K562 (cell line): ENCODE measurements around the gene ARMH1. TPM values are rescaled to one million over a fixed set of nuclear protein-coding genes. Genes with fewer than 3 reads are reported as not detected.

Source experiments
- CCNT2 ChIP-seq: IDR thresholded peaks from 2 replicates; pipeline ENCODE4 v1.6.1; 2011; ENCODE audit warnings: borderline replicate concordance, low read depth, mild to moderate bottlenecking, moderate library complexity, mixed read lengths, low read length; ENCODE audit not compliant: insufficient read length; ENCODE audit errors: extremely low read depth
- DEAF1 ChIP-seq: fragments of 450-650 bp; formaldehyde crosslinking; IDR thresholded peaks from 2 replicates; pipeline ENCODE4 v1.4.0; 2020; ENCODE audit warnings: mild to moderate bottlenecking, moderate library complexity
- FOXA1 ChIP-seq: fragments of 450-650 bp; IDR thresholded peaks from 2 replicates; pipeline ENCODE4 v1.6.1; 2016; ENCODE audit warnings: mild to moderate bottlenecking, borderline replicate concordance
- FOXM1 ChIP-seq, 2 experiments: fragments of 450-650 bp in 1 of 2; sonication (generic) in 1 of 2; formaldehyde crosslinking in 1 of 2; IDR thresholded peaks; 2 replicates each; pipeline versions ENCODE4 v1.6.1 to v1.9.0; 2017 to 2022; ENCODE audit warnings: low read depth in 2 of 2, mild to moderate bottlenecking in 2 of 2, missing genetic modification reagents in 1 of 2, moderate library complexity in 1 of 2
- HNRNPLL ChIP-seq: fragments of 200-400 bp; formaldehyde crosslinking; IDR thresholded peaks from 2 replicates; pipeline ENCODE4 v1.6.1; 2017; ENCODE audit warnings: low read length, low read depth, mild to moderate bottlenecking; ENCODE audit not compliant: poor library complexity, severe bottlenecking
- KLF1 ChIP-seq: fragments of 450-650 bp; IDR thresholded peaks from 2 replicates; pipeline ENCODE4 v1.6.1; 2016; ENCODE audit warnings: missing genetic modification characterization, missing compliant biosample characterization
- LCOR ChIP-seq: sonication (generic); formaldehyde crosslinking; IDR thresholded peaks from 2 replicates; pipeline ENCODE4 v1.8.0; 2022; ENCODE audit warnings: mild to moderate bottlenecking, missing genetic modification reagents
- MBD2 ChIP-seq: sonication (generic); IDR thresholded peaks from 2 replicates; pipeline ENCODE4 v1.6.1; 2016; ENCODE audit warnings: low read depth, borderline replicate concordance
- NCOA2 ChIP-seq, 2 experiments: fragments of 450-650 bp; IDR thresholded peaks; 2 replicates each; pipeline ENCODE4 v1.6.1; 2018; ENCODE audit warnings: mild to moderate bottlenecking in 2 of 2, moderate library complexity in 1 of 2; ENCODE audit not compliant: partially characterized antibody in 2 of 2
- NRF1 ChIP-seq, 2 experiments: fragments of 450-650 bp; IDR thresholded peaks in 1 of 2; conservative IDR thresholded peaks in 1 of 2; 2 replicates each; pipeline ENCODE4 v1.6.1; 2014; ENCODE audit warnings: mild to moderate bottlenecking in 2 of 2
- TCF7 ChIP-seq: sonication (generic); IDR thresholded peaks from 2 replicates; pipeline ENCODE4 v1.6.1; 2016; ENCODE audit warnings: antibody characterized with exemption, borderline replicate concordance
- TEAD2 ChIP-seq: fragments of 450-650 bp; IDR thresholded peaks from 2 replicates; pipeline ENCODE4 v1.6.1; 2016; ENCODE audit warnings: missing genetic modification characterization, control low read depth, missing compliant biosample characterization
- TRIM28 ChIP-seq: fragments of 450-650 bp; IDR thresholded peaks from 2 replicates; pipeline ENCODE4 v1.6.1; 2017
- USF2 ChIP-seq: sonication (generic); formaldehyde crosslinking; IDR thresholded peaks from 2 replicates; pipeline ENCODE4 v1.5.0; 2020; ENCODE audit warnings: missing genetic modification reagents
- ZNF444 ChIP-seq: fragments of 250-450 bp; sonication (Bioruptor Pico); IDR thresholded peaks from 2 replicates; pipeline ENCODE4 v1.4.0; 2020; ENCODE audit warnings: mild to moderate bottlenecking, moderate library complexity
- ZNF707 ChIP-seq: fragments of 250-450 bp; sonication (Bioruptor Pico); conservative IDR thresholded peaks from 2 replicates; pipeline ENCODE4 v1.8.0; 2022; ENCODE audit warnings: inconsistent platforms, mild to moderate bottlenecking, moderate library complexity
- polyA plus RNA-seq, 8 experiments: library from polyadenylated mRNA; depleted of rRNA in 4 of 8; stranded (reverse) in 5 of 8; unstranded in 3 of 8; fragments of >200 nt; fragmentation: Nextera tagmentation in 2 of 8; fragmentation: Illumina TruSeq in 1 of 8; extraction: Ambion mirVana in 2 of 8; extraction: Trizol in 1 of 8; gene quantifications; 2 replicates each; pipeline versions ENCODE4 v1.2.1 to v1.2.3, GENCODE V29; 2011 to 2014; ENCODE audit warnings: inconsistent platforms in 1 of 8, missing spikeins in 1 of 8
- total RNA-seq, 7 experiments: library from RNA; depleted of rRNA in 6 of 7; stranded (reverse); fragments of >200 nt in 6 of 7; fragmentation: Illumina TruSeq in 2 of 7; extraction: Trizol in 2 of 7; gene quantifications; 2 replicates each; pipeline versions ENCODE4 v1.2.1 to v1.2.3, GENCODE V29; 2011 to 2021; ENCODE audit warnings: low replicate concordance in 1 of 7
- TF ChIP-seq, protein P1 (sequence below): fragments of 450-650 bp; IDR thresholded peaks from 2 replicates; pipeline ENCODE4 v1.6.1; 2017; ENCODE audit warnings: antibody characterized with exemption, mild to moderate bottlenecking
- TF ChIP-seq, protein P2 (sequence below): fragments of 250-450 bp; sonication (Bioruptor Pico); IDR thresholded peaks from 2 replicates; pipeline ENCODE4 v1.9.0; 2021; ENCODE audit warnings: mild to moderate bottlenecking, inconsistent platforms

The ARMH1 gene
- total and polyA plus RNA-seq, 9 of the 15 experiments (the other 6 are each of a cell fraction or from before 2014, with no cell fraction given), result 0.41 TPM; not detected in 8

- TF ChIP-seq, protein P1, sequence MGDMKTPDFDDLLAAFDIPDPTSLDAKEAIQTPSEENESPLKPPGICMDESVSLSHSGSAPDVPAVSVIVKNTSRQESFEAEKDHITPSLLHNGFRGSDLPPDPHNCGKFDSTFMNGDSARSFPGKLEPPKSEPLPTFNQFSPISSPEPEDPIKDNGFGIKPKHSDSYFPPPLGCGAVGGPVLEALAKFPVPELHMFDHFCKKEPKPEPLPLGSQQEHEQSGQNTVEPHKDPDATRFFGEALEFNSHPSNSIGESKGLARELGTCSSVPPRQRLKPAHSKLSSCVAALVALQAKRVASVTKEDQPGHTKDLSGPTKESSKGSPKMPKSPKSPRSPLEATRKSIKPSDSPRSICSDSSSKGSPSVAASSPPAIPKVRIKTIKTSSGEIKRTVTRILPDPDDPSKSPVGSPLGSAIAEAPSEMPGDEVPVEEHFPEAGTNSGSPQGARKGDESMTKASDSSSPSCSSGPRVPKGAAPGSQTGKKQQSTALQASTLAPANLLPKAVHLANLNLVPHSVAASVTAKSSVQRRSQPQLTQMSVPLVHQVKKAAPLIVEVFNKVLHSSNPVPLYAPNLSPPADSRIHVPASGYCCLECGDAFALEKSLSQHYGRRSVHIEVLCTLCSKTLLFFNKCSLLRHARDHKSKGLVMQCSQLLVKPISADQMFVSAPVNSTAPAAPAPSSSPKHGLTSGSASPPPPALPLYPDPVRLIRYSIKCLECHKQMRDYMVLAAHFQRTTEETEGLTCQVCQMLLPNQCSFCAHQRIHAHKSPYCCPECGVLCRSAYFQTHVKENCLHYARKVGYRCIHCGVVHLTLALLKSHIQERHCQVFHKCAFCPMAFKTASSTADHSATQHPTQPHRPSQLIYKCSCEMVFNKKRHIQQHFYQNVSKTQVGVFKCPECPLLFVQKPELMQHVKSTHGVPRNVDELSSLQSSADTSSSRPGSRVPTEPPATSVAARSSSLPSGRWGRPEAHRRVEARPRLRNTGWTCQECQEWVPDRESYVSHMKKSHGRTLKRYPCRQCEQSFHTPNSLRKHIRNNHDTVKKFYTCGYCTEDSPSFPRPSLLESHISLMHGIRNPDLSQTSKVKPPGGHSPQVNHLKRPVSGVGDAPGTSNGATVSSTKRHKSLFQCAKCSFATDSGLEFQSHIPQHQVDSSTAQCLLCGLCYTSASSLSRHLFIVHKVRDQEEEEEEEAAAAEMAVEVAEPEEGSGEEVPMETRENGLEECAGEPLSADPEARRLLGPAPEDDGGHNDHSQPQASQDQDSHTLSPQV, result peak; percentile 46; the same call in 1 of the 2 replicates
- TF ChIP-seq NRF1 (conservative IDR thresholded peaks at IDR 0.05 in 1 of 2, IDR thresholded peaks at IDR 0.05 in 1 of 2), result 0 out of 4 replicates have a peak, but pooled peaks have one; percentile 24 to 37
- TF ChIP-seq USF2 (CRISPR knock-in tag), result no peak
- TF ChIP-seq CCNT2, result peak; percentile 85
- 0 out of 2 replicates have a peak, but pooled peaks have one; percentile 15 for TF ChIP-seq TCF7
- no peak for TF ChIP-seq KLF1 (tag)
- TF ChIP-seq NCOA2 (IDR thresholded peaks at IDR 0.05; ENCODE audit: partially characterized antibody in 2 of 2), result no peak
- no peak for TF ChIP-seq TRIM28
- no peak for TF ChIP-seq FOXA1
- TF ChIP-seq ZNF444 (CRISPR knock-in tag), result no peak
- no peak; the same call in 1 of the 2 replicates for TF ChIP-seq LCOR (CRISPR knock-in tag)
- TF ChIP-seq FOXM1 (IDR thresholded peaks at IDR 0.05; ENCODE audit: low read depth), result peak; percentile 47; the same call in 1 of the 2 replicates
- no peak for TF ChIP-seq FOXM1 (CRISPR knock-in tag; IDR thresholded peaks at IDR 0.05; ENCODE audit: low read depth)
- peak; percentile 29 for TF ChIP-seq HNRNPLL
- TF ChIP-seq, protein P2, sequence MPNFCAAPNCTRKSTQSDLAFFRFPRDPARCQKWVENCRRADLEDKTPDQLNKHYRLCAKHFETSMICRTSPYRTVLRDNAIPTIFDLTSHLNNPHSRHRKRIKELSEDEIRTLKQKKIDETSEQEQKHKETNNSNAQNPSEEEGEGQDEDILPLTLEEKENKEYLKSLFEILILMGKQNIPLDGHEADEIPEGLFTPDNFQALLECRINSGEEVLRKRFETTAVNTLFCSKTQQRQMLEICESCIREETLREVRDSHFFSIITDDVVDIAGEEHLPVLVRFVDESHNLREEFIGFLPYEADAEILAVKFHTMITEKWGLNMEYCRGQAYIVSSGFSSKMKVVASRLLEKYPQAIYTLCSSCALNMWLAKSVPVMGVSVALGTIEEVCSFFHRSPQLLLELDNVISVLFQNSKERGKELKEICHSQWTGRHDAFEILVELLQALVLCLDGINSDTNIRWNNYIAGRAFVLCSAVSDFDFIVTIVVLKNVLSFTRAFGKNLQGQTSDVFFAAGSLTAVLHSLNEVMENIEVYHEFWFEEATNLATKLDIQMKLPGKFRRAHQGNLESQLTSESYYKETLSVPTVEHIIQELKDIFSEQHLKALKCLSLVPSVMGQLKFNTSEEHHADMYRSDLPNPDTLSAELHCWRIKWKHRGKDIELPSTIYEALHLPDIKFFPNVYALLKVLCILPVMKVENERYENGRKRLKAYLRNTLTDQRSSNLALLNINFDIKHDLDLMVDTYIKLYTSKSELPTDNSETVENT (CRISPR knock-in tag), result no peak
- no peak for TF ChIP-seq ZNF707 (CRISPR knock-in tag)
- no peak for TF ChIP-seq DEAF1 (CRISPR knock-in tag)
- TF ChIP-seq MBD2, result peak; percentile 16; the same call in 1 of the 2 replicates
- no peak for TF ChIP-seq TEAD2 (tag)
Measured at GRCh38 chr1:44637702-44638411, 36.7 kb upstream of the ARMH1 start (continued).
